Left hindlimb (tissue), 1 donor: ENCODE data around the gene MPV17.
A peak's percentile ranks its signal among the peaks of the same experiment; 100 is the strongest.
"Not testable (repeated sequence)": the region's sequence is repeated elsewhere in the genome, so short reads cannot be mapped to it uniquely, and the experiment has no call there.

ENCODE experiments used
- DNase-seq: peaks from one replicate; pipeline ENCODE4 v3.0.0-alpha.2; 2018

Gene MPV17

DNA sequence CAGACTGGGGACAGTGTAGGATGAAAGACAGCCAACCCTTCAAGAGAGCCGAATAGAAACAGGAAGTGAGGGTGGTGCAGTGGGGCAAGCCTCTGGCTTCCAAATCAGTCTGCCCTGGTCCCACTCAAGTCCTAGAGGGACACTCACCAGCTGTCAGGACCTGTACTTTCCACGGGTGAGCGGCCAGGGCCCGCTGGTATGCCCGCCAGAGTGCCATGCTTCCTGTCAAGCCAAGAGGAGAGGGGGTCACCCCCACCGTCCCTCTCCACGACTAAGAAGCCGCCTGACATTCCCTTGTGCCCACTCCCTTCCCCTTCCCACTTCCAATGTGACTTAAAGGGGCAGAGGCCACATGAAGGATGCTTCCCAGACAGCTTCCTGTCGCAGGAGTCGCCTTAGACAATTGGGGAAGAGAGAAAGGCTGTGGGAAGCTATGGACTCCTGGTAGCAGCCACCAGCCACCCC, 564 bp downstream of the MPV17 start:
- no peak for DNase-seq

DNA sequence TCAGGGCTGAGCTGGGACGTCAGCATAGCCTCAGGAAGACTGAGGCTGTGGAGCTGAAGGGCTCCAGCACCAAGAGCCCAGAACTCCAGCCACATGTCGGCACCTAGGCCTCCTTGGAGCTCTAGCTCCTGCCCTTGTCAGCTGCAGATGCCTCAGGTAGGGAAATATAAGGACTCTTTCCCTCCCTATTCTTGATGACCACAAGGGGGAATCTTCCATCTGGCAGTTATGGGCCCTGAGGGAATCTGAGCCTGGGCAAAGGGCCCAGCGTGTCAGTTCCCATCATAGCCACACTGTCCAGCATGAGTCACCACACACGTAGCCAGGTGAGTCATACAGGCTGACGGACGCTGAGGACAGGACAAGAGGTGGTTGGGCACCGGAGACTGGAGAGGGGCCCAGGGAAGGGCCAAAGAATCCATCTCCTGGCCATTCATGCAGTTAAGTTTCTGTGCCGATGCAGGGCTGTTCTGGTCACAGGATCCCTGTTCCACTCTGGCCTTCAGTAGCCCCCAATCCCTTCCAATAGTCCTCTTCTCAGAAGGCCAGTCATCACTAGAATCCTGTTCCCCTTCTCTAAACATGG, 1.8 kb downstream of the MPV17 start:
- DNase-seq = peak; percentile 44

DNA sequence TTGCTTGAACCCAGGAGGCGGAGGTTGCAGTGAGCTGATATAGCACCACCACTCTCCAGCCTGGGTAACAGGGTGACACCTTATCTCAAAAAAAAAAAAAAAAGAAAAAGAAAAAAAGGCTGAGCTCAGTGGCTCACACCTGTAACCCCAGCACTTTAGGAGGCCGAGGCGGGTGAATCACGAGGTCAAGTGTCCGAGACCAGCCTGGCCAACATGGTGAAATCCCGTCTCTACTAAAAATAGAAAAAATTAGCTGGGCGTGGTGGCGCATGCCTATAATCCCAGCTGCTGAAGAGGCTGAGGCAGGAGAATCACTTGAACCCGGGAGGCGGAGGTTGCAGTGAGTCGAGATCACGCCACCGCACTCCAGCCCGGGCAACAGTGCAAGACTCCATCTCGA, 3.1 kb downstream of the MPV17 start:
- DNase-seq = not testable (repeated sequence)

DNA sequence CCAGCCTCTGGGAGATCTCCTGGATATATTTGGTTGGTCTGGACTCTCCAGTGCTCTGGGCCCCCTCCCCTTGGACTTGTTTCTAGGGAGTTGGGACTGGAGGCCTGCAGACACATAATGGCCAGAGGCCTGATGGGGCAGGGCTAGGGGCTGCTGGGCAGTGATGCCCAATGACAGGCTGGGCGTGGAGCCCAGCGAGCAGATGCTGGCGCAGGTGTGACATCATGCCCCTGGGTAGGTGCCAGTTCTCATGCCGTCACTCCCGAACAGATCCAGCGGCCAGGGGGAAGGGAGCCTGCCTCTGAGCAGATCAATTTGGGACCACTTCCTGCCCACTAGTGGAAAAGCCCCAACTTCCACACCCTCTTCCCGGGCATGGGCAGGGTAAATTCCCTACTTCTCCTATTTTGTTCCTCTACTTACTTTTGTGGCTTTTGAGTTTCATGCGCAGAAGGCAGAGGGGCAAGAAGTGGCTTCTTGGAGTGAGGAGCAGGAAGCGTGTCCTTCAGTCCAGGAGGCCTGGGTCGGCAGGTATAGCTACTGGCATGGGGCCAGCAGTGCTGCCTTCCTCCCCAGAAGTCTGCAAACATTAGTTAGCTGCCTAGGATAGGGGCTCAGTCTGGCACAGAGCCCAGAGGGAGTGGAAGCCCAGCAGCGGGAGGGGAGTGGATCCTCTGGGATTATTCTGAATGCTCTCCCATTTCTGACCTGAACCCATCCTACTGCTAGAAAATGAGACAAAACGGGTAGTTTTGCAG, 6.1 kb downstream of the MPV17 start:
- DNase-seq = no peak

DNA sequence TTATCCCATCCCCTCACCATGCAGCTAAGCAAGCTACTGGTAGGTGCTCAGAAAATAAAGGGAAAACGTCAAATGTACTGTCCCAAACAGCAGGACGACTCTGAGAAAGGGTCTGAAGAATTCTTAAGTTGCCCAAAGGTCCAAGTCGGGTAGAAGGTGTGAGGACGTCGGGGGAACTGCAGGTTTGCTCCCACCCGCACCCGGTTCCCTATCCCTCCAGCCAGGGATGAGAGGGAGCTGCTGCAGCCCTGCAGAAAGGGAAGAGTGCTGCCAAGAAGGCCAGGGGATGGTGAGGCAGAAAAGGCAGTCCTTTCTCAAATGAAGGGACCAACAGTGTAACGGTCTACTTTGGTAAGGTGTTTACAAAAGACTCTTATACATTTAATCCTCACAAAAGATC, 7.8 kb downstream of the MPV17 start:
- DNase-seq = no peak

DNA sequence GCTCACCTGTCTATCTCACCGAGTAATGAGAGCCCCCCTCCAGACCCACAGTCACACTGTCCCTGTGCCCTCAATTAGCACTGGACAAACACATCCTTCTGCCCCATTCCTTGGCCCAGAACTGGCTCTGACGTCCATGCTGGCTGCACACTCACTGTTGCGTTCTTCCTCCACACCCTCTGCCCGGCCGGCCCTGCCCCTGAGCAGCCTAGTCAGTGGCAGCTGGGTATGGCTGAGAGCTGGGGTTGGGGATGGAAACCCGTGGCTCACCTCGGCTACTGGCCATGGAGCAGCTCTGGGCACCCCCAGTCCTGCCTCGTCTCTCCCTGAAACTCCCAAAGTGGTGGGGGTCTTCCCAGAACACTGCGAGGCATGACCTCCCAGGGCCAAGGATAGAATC, 8.2 kb downstream of the MPV17 start:
- no peak for DNase-seq

DNA sequence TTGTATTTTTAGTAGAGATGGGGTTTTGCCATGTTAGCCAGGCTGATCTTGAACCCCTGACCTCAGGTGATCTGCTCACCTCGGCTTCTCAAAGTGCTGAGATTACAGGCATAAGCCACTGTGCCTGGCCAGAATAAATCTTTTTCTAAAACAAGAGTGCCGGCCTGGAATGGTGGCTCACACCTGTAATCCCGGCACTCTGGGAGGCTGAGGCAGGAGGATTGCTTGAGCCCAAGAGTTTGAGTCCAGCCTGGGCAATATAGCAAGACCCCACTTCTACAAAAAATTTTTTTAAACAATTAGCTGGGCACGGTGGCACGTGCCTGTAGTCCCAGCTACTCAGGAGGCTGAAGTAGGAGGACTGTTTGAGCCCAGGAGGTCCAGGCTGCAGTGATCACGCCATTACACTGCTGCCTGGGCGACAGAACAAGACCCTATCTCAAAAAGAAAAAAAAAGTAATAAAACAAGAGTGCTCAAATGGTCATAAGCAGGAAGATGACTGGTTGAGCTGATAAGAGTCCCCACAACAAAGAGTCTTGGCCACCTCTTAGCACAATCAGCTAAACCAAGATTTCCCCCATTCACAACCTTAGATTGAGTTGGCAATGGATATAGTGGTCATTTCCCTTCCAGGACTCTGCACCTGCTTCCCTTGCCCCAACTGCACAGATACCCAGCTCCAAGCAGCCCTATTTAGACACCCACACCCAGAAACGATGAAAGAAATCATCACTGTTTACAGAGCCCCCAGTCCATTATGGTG, 8.8 kb downstream of the MPV17 start:
- no peak for DNase-seq

DNA sequence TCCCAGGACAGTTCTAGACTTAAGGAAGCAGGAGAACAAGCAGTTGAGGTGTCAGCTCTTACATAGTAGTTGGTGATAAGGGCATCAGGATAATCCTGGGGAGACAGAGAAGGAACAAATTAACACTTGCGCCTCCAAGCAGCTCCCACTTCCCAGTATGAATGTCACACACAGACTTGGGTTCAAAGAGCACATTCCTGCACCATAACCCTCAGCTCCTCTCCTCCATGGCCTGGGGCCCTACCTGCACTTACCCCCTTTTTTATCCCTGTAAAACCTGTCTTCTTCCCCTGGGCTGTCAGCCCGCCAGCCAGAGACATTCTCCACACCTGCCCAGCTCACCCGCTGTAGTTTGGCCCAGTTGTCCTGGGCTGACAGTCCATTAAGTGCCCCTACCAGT, 10.7 kb downstream of the MPV17 start:
- DNase-seq = no peak

DNA sequence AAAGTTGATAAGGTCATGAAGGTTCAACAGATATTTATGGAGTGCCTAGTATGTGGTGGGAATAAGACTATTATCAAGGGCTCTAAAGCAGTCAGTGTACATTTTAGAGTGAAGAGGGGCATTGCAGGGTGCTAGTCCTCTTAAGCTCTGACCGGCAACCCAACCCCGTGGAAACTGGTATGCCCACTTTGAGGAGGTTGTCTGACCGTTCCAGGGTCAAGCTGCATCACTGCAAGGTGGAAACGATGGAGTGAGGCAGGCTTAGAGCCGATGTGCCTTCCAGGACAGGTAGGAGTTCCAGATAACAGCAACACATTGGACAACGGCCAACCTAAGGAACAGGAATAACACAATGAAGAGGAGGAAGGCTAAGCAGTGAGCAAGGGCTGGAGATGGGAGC, 13.2 kb downstream of the MPV17 start:
- DNase-seq = no peak

DNA sequence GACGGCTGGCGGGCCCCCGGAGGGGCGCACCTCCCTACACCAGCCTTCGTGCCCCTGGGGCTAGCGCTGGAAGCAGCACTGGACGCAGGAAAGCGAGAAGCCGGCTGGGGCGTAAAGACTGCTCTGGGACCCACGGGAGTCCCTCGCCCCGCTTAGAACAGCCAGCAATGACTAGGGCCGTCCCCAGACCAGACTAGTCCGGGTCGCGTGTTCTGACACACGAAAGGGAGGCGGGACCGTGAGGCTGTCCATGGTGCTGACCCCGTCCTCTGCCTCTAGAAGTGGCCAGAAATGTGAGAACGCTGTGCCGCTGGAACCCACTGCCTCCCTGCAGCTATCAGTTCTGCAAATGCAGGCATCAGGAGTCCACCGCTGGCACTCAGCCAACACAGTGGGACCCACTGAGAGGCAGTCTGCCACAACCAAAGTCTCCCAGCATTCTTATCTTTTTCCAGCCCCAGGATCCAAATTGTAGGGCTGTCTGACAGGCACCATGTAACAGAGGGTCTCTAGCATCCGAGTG, 14.5 kb downstream of the MPV17 start, which contains the start of gene UCN:
TSS of gene UCN (minus strand) at position 87 of the 523 bp plus-strand sequence. CDS start 550 bp downstream, outside the sequence.
- peak; percentile 61 for DNase-seq

DNA sequence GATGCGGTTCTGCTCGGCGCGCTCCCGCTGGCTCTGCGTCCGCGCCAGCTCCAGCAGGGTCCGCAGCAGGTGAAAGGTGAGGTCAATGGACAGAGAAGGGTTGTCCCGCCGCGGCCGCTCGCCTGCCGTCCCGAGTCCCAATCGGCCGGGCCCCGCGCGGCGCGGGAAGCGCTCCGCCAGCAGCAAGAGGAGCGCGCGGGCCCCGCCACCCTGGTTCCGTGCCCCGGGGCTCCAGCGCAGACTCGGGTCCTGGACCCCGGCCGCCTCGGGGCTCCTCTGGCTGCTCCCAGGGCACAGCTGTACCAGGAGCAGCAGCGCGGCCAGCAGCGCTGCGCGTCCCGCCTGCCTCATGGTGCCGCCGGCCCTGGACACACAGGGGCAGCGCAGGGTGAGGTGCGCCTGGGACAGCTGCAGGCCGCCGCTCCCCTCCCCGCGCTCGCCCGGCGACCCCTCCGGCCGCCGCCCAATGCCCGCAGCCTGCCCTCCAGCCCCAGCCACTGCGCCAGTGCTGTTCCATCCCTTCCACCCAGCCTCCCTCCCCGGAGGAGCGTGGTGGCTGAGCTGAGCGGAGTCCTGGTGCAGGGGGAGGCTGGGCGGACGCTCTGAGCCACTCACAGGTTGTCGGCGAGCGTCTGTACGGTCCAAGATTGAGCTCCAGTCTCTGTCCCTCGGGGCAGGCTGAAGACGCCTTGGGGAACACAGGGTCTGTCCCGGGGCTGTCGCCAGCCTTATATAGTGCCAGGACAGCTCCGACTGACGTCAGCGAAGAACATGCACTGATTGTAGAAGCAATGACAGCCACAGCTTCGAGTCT, 15.1 kb downstream of the MPV17 start:
- no peak for DNase-seq

DNA sequence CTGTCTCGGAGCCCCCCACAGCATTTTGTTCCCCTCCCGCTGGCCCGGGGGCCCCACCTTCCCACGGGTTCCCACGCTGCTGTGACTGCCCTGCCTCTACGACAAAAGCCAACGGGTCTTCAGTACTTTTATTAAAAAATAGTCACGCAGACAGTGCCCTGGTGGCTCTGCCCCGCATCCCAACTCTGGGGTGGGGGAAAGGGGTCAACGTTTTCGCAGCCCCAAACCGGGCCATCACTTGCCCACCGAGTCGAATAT, 15.7 kb downstream of the MPV17 start:
- no peak for DNase-seq

DNA sequence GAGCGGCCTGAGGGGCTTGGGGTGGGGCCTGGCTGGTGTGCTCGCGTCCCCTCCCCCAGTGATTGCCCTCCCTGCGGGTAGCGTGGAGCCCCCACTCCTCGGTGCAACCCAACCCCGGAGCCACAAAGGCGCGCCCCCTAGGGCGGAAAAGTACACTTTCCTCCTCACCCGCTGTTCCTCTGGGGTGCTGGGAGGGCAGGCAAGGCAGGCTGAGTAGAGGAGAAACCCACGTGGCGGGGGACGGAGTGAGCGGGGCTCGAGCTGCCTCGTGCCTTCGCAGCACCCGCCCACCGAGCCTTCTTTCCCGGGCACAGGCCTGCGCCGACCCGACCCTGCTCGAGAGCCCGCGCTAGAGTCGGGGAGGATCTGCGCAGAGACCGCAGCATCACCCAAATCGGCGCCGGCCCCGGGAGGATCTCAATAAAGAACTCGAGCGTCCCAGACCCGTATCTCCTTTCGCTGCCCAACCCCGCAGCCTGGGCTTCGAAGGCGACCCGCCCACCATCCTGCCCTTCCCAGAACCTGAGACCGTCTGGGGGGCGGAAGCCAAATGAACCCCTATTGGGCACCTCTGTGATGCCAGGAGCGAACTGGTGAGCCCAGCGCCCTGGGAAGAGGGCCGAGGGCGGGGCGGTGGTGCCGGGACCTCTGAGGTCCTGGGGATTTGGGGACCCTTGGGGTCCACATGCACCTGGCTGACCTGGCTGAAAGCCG, 16.2 kb downstream of the MPV17 start:
- DNase-seq = no peak

DNA sequence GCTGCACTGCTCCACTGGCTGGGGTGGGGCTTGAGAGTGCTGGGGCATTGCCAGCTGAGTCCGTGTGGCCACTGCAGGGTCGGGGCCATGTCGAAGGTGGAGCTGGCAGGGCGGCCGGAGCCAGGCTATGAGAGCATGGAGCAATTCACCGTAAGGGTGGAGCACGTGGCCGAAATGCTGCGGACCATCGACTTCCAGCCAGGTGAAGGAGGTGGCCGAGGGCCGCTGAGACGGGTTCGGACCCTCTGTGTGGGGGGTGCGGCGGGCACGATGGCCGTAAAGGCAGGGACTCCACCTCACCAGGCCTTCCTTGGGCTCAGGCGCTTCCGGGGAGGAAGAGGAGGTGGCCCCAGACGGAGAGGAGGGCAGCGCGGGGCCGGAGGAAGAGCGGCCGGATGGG, 16.8 kb downstream of the MPV17 start:
- no peak for DNase-seq

DNA sequence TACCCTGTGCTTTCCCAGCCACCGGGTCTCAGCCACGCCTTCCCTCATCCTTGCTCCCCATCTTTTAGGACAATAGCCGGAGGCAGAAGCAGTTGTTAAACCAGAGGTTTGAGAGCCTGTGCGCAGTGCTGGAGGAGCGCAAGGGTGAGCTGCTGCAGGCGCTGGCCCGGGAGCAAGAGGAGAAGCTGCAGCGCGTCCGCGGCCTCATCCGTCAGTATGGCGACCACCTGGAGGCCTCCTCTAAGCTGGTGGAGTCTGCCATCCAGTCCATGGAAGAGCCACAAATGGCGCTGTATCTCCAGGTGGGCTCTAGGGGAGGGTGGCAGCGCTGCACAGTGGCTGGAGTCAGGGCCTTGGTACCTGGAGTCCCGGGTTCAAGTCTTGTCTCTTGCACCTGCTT, 17.4 kb downstream of the MPV17 start:
- DNase-seq = no peak

DNA sequence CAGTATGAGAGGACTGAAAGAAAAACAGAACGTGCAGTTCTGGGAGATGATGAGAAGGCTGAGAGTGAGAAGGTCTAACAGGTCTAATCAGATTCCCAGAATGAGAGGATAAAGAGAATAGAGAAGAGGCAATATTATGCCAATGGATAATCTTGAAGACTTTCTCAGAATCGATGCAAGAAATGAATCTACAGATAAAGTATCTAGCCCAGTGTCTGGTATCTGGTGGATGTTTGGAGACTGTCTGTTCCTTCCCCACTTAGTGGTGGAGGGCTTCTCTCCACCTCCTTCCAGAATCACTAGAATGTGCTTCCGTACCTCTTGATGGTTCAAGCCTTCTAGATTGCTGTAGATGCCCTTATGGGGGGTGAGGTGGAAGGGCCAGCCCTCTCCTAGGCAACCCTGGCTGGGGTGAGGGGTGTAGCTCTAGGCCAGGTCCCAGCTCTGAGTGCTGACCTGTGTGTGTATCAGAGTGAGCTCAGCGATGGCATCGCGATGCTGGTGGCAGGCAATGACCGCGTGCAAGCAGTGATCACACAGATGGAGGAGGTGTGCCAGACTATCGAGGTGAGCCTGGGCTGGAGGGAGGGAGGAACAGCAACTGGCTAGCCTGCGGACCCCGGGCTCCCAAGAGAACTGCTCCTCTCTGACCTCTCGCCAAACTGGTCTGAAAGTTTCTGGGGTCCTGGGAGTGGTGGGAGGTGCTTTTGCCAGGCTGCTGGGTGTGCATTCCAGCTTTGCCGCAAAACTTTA, 18.2 kb downstream of the MPV17 start:
- no peak for DNase-seq

DNA sequence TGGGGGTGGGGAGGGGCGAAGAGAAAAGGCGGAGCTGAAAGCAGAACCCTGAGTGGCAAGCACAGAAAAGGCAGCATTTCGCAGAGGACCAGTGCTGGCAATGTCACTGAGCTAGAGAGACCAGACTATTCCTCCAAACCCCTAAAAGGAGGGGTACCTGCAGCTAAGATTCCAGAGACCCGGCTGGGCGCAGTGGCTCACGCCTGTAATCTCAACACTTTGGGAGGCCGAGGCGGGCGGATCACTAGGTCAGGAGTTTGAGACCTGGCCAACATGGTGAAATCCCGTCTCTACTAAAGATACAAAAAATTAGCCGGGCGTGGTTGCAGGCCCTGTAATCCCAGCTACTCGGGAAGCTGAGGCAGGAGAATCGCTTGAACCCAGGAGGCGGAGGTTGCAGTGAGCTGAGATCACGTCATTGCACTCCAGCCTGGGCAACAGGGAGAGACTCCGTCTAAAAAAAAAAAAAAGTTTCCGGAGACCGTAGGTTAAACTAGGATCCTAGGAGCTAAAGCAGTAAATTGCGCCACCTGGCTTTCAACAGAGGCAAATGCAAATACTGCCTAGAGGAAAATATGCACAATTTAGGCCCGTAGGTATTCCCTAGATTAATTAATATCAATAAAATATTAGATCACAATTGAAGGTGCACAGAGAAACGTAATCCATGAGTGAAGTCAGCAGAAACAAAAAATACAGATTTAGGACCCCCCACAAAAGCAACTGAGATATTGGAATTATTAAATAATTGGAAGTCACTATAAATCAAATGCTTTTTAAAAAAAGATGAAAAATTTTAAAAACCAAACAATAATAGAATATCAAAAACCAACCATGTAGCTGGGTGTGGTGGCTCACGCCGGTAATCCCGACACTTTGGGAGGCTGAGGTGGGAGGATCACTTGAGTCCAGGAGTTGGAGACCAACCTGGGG, 19.5 kb downstream of the MPV17 start:
- no peak for DNase-seq

DNA sequence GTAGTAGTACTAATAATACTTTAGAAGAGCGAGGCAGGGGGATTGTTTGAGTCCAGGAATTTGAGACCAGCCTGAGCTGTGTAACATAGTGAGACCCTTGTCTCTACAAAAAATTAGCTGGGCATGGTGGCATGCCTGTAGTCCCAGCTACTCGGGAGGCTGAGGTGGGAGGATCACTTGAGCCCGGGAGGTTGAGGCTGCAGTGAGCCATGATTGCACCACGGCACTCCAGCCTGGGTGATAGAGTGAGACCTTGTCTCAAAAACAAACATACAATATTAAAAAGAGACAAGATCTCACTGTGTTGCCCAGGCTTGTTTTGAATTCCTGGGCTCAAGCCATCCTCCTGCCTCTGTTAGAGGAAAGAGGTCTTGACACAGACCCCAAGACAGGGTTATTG, 22.3 kb downstream of the MPV17 start:
- DNase-seq = not testable (repeated sequence)

DNA sequence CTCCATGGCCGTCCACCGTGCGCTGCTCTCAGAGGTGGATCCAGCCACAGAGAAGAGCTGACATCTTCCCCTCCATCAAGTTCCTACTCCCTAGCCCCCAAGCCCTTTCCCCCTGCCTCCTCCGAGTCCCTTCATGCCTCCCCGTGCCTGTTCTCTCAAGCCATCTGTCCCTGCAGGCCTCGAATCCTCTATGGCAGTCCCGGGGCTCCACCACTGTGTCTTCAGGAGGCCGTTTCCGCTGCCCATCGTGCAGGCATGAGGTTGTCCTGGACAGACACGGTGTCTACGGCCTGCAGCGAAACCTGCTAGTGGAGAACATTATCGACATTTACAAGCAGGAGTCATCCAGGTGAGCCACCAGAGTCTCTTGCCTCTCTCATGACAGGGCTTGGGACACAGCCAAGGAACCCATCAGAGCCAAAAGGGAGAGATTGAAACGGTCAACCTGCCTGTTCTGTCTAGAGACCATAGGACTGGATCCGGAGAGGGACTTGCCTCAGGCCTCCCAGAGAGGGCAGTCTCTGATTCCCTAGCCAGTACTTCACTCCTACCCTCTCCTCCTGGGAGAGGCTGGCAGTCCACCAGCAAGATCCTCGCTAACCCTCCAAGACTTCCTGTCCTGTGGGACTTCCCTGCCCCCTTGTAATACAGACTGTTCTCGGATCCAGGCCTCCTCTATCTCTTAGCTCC, 24.4 kb downstream of the MPV17 start:
- no peak for DNase-seq

DNA sequence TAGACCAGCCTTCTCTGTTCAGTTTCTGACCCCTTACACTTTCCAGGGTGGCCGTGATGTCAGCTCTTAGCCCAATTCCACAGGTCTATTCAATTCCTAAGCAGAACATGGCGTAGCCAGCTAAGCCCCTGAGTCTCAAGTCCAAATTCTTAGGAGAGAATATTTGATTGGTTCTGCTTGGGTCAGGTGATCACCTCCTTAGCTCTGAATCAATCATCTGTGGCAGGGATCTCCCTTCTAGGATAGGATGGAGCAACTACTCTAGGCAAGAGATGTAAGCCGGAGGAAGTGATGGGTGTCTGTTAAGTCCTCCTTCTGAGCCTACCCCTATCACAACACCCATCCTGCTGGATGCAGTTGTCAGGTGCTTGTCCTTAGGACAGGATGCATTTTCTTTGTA, 25.7 kb downstream of the MPV17 start:
- no peak for DNase-seq
